Stomach (tissue), 4 donors: ENCODE results near the gene SRGAP2.
"Not testable (repeated sequence)": the region's sequence is repeated elsewhere in the genome, so short reads cannot be mapped to it uniquely, and the experiment has no call there.

Source experiments
- CTCF ChIP-seq, 7 experiments: fragments of 450-650 bp in 4 of 7; fragments of 200-600 bp in 3 of 7; sonication (generic) in 3 of 7; IDR thresholded peaks; one replicate each; pipeline ENCODE4 v1.5.1; 2016 to 2019; ENCODE audit warnings: antibody characterized with exemption in 7 of 7, control low read depth in 2 of 7, mild to moderate bottlenecking in 1 of 7
- POLR2A ChIP-seq, 4 donors: fragments of 450-650 bp; IDR thresholded peaks; one replicate each; pipeline ENCODE4 v1.6.1; 2016; ENCODE audit warnings: antibody characterized with exemption in 4 of 4, control low read depth in 2 of 4, mild to moderate bottlenecking in 1 of 4, moderate library complexity in 1 of 4
- POLR2AphosphoS5 ChIP-seq, 3 donors: sonication (generic); formaldehyde crosslinking; IDR thresholded peaks; one replicate each; pipeline ENCODE4 v1.6.1; 2016; ENCODE audit warnings: antibody characterized with exemption in 3 of 3

- TF ChIP-seq POLR2A, CTCF (IDR thresholded peaks at IDR 0.05): not testable (repeated sequence)
- peak in 1 of 3 donors; percentile 18 for TF ChIP-seq POLR2AphosphoS5 (IDR thresholded peaks at IDR 0.05)
Observed at GRCh38 chr1:206203364-206204158, at the start of gene SRGAP2.
